Duodenal mucosa (tissue), 2 donors: ENCODE results near the gene DOCK2.

Experiments
- H3K27ac ChIP-seq: one replicate; pipeline ENCODE4 v1.7.0; 2013; ENCODE audit warnings: low read depth, low read length
- H3K27me3 ChIP-seq, 2 donors: one replicate each; pipeline ENCODE4 v1.7.0; 2013; ENCODE audit warnings: low read length in 2 of 2, control low read depth in 1 of 2; ENCODE audit not compliant: insufficient read depth in 2 of 2, control insufficient read depth in 1 of 2
- H3K36me3 ChIP-seq, 2 donors: one replicate each; pipeline ENCODE4 v1.7.0; 2013; ENCODE audit warnings: low read length in 2 of 2, control low read depth in 1 of 2; ENCODE audit not compliant: insufficient read depth in 2 of 2, control insufficient read depth in 1 of 2
- H3K4me1 ChIP-seq, 2 donors: one replicate each; pipeline ENCODE4 v1.7.0; 2013; ENCODE audit warnings: low read length in 2 of 2, control low read depth in 1 of 2; ENCODE audit not compliant: insufficient read depth in 2 of 2, control insufficient read depth in 1 of 2
- H3K4me3 ChIP-seq, 2 donors: one replicate each; pipeline ENCODE4 v1.7.0; 2013; ENCODE audit warnings: low read length in 2 of 2, low read depth in 1 of 2
- H3K9ac ChIP-seq, 2 donors: one replicate each; pipeline ENCODE4 v1.7.0; 2013; ENCODE audit warnings: low read length in 2 of 2, low read depth in 1 of 2
- H3K9me3 ChIP-seq, 2 donors: one replicate each; pipeline ENCODE4 v1.7.0; 2013; ENCODE audit warnings: low read length in 2 of 2, control low read depth in 1 of 2; ENCODE audit not compliant: control insufficient read depth in 1 of 2

Gene DOCK2

DNA sequence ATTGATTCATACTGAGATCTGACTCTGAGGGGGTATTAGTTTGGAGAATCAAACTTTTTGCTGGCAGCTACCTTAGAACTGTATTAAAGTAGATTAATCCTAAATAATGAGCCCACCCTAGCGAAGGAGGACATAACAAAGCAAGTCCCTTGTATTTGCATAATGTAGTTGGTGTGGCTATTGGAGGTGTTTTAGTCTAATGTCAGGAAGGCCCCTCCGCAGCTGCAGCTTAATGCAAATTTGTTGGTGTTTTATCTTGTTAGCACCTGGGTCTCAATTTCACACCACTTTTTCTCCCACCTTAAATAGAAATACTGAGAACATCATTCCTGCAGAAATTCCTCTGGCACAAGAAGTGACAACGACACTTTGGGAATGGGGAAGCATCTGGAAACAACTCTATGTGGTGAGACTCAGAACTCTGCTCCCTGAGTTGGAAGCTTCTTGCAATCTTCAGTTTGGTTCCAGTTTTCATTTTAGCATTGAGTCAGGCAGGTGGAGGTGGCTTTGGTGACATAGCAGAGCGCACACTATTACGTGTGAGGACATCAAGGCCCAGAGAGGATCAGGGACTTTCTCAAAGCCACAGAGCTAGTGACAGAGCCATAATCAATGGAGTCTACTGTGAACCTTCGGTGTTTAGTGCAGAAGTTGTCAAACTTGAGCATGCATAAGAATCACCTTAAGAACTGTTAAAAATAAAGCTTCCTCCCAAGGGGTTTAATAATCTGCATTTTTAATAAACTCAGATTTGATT lies 33.9 kb downstream of the DOCK2 start:
- Histone ChIP-seq H3K9me3 (no peaks in the 10 kb centered on the region), H3K36me3 (no peaks in the 10 kb centered on the region)

DNA sequence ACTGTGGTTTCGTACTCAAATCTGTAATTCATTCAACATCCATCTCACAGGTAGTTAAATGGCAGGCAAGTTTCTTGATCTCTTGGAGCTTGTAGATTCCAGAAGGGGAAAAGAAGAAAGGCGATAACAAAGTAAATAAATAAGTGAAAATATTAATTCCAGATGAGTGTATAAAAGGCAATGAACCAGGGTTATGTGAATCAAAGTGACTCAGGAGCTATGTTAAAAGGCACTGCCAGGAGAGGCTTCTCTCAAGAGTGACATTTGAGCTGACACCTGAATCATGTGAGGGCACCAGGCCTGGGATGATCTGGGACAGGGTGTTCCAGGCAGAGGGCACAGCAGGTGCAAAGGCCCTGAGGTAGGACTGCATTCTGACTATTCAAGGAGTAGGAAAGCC lies 45.0 kb downstream of the DOCK2 start:
- Histone ChIP-seq H3K9me3 (no peaks in the 10 kb centered on the region), H3K36me3 (peaks cover 2 to 13% of the 10 kb centered on the region in 2 donors), H3K9ac (no peak overlapping the region), H3K27me3 (no peaks in the 10 kb centered on the region), H3K4me1 (no peaks in the 10 kb centered on the region), H3K27ac (no peak overlapping the region), H3K4me3 (no peak overlapping the region)

More for the DNA sequence above, 33.9 kb downstream of the DOCK2 start:
- Histone ChIP-seq H3K9ac (no peak overlapping the region), H3K4me1 (no peaks in the 10 kb centered on the region), H3K27me3 (no peaks in the 10 kb centered on the region), H3K27ac (no peak overlapping the region), H3K4me3 (no peak overlapping the region)

DNA sequence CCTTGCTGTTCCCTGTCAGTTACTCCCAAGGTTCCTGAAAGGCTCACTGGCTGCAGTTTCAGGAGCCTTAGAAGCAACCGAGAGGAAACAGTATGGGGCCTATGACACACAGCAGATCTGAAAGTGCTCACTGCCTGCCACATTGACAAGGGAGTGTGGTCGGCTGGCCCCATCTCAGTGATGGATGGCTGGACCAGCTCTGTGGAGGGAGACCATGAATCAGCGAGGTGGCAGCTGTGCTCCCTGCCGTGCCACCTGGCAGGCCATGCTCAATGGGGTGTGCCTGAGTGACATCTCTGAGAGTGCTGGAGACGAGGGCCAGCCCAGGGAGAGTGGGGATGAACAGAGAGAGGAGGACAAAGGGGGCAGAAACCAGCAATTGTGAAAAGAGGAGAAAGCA lies 49.1 kb downstream of the DOCK2 start:
- Histone ChIP-seq H3K4me1 (no peaks in the 10 kb centered on the region), H3K36me3 (peaks cover 6 to 14% of the 10 kb centered on the region in 2 donors), H3K27me3 (no peaks in the 10 kb centered on the region), H3K27ac (no peak overlapping the region), H3K9ac (no peak overlapping the region), H3K4me3 (no peak overlapping the region), H3K9me3 (no peaks in the 10 kb centered on the region)

DNA sequence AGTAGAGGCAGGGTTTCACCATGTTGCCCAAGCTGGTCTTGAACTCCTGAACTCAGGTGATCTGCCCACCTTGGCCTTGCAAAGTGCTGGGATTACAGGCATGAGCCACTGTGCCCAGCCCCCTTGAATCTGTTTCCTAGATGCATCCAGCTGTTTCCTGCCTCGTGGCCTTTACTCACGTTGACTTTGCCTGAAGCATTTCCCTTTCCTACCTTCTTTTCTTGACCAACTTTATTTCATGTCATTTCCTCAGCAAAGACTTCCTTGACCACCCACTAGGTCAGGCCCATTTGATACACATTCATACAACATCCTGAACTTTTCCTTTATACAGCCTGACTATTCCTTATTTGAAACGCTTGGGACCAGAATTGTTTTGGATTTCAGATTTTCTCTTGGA lies 51.0 kb downstream of the DOCK2 start:
- H3K9ac ChIP-seq = no peak overlapping the region
- H3K27me3 ChIP-seq = no peaks in the 10 kb centered on the region
- H3K36me3 ChIP-seq = peaks cover 4 to 14% of the 10 kb centered on the region in 2 donors
- no peaks in the 10 kb centered on the region for H3K4me1 ChIP-seq
- H3K27ac ChIP-seq = no peak overlapping the region
- no peak overlapping the region for H3K4me3 ChIP-seq
- H3K9me3 ChIP-seq = no peaks in the 10 kb centered on the region

DNA sequence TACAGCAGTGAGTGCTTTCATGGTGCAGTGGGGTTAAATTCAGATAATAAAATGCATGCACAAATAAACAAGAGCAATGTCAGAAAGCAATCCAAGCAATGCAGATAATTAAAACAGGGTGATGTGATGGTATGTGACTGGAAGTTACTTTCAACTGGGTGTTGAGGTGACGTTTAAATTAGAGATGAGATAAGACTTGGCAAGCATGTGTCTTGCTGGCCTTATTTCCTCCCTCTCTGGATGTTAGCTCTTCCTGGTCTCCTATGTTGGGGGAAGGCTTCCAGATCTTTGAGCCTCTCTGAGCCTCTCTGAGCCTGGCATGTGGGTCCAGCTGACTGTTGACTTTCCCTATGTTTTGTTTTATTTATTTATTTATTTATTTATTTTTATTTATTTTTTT lies 54.4 kb downstream of the DOCK2 start:
- Histone ChIP-seq H3K4me1 (no peaks in the 10 kb centered on the region), H3K27ac (no peak overlapping the region), H3K9me3 (no peaks in the 10 kb centered on the region), H3K4me3 (no peak overlapping the region), H3K9ac (no peak overlapping the region), H3K27me3 (no peaks in the 10 kb centered on the region), H3K36me3 (peaks cover 4 to 17% of the 10 kb centered on the region in 2 donors)

DNA sequence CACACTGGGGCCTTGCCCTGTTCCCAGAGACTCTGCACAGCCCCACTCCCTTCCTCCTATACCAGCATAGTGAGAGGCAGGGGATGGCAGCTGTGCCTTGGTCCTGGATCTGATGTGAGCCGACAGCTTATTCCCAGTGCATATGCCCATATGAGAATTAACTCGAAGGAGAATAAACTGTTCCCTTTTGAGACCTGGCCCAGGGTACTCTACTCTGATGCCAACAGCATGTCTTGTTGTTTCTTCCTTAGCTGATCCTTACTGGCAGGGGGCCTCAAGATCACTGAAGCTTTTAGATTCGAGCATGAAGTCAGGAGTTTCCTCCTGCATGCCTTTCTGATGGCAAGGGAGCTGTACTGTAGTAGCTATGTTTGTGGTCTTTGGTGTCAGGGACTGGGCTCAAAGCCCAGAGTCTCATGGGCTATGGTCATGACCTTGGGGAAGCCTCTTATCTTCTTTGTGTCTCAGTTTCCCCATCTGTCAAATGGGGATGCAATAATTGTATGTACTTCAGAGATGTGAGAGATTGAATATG lies 57.1 kb downstream of the DOCK2 start:
- Histone ChIP-seq H3K4me1 (no peaks in the 10 kb centered on the region), H3K36me3 (peaks cover 4 to 24% of the 10 kb centered on the region in 2 donors), H3K9me3 (no peaks in the 10 kb centered on the region), H3K27me3 (no peaks in the 10 kb centered on the region), H3K4me3 (no peak overlapping the region), H3K9ac (no peak overlapping the region), H3K27ac (no peak overlapping the region)

DNA sequence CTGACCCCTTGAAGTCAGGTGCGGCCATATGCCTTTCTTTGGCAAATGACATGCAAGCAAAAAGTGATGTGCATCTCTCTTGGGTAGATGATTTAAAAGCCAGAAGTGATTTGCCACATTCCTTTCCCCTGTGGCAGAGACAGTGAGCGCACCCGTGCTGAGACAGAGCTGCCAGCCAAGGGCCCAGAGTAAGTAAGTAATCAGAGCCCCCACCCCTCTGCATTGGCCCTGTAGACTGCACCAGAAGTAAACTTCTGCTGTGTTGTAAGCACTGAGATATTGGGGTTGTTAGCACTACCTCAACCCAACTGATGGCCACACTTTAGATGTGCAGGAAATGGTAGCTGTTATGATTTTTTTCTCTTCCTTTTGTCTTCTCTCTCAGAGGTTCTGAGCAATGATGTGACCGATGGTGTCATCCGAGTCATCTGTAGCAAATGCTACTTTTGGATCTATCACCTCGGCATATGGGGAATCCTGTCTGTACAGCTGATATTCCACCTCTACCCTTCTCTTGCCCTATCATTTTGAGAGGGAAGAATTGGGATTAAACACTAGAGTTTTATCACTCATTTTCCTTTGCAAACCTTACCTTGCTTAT lies 58.0 kb downstream of the DOCK2 start:
- H3K27ac ChIP-seq = no peak overlapping the region
- H3K4me1 ChIP-seq = no peaks in the 10 kb centered on the region

DNA sequence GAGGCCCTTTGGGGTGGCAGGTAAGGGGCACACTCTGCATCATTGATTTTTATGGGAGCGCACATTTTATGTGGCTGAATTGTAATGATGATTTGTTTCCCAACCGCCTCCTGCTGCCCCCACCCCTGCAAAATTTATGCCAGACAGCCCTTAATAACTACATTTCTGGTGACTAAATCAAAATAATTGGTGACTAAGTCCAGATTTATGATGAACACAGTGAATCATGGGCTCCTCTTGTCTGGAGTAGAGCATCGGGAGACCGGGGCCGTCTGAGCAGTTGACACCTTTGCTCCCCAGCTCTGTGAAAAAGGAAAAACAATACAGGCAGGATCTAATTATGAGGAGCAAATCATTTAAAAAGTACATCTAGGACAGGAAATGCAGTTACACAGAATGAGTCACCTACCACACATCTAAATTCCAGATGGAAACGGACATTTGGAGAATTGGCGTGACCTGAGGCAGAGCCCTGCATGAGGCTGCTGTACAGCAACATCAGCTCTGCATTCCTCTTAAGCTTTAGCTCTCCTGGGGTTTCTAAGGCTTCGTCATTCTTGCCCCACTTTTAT lies 58.9 kb downstream of the DOCK2 start:
- Histone ChIP-seq H3K9ac (no peak overlapping the region), H3K9me3 (no peaks in the 10 kb centered on the region), H3K27me3 (no peaks in the 10 kb centered on the region), H3K36me3 (peaks cover 0 to 22% of the 10 kb centered on the region in 2 donors), H3K4me1 (no peaks in the 10 kb centered on the region), H3K27ac (no peak overlapping the region), H3K4me3 (no peak overlapping the region)

More for the DNA sequence above, 58.0 kb downstream of the DOCK2 start:
- Histone ChIP-seq H3K36me3 (peaks cover 4 to 22% of the 10 kb centered on the region in 2 donors), H3K9ac (no peak overlapping the region), H3K27me3 (no peaks in the 10 kb centered on the region), H3K4me3 (no peak overlapping the region), H3K9me3 (no peaks in the 10 kb centered on the region)

DNA sequence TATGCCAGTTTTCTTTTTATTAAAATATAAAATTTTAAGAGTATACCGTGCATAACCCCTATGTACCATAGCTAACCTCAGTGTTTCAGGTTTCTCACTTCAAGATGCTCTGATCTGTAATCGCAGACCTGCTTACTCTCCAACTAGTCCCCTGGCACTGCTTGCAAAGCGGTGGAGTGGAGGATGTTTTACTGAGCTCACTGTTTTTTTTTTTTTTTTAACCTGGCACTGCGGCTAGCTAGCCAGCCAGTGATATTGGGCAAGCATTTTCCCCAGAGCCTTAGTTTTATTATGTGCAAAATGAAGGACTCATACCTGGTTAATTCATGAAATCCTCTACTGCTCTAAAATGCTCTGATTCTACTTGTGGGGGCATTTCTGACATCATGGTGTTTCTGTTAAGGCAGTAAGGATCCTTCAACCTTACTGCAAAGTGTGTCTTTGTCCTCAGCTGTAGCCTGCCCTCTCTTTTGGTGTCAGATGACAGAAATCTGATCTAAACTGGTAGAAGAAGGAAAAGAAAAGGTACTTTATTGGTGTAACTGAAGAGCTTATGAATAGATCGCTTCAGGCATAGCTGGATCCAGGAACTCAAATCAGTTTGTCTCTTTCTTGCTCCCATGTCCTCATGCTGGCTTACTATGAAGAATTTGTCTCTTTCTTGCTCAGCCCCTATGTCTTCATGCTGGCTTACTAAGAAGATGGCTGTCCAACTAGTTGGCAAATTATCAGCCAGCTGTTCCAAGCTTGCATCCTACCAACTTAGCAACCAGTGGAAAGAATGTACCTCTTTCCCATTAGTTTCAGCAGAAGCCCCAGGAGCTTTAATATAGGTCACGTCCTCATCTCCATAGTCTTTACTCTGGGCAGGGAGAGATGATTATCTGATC lies 59.8 kb downstream of the DOCK2 start:
- no peak overlapping the region for H3K27ac ChIP-seq
- H3K27me3 ChIP-seq = no peaks in the 10 kb centered on the region
- H3K36me3 ChIP-seq = peaks cover 0 to 22% of the 10 kb centered on the region in 2 donors
- no peaks in the 10 kb centered on the region for H3K4me1 ChIP-seq
- no peak overlapping the region for H3K9ac ChIP-seq
- no peaks in the 10 kb centered on the region for H3K9me3 ChIP-seq
- H3K4me3 ChIP-seq = no peak overlapping the region
